ENCODE measurements around the gene ANKMY1. TPM values are rescaled to one million over a fixed set of nuclear protein-coding genes. Genes with fewer than 3 reads are reported as not detected.
A peak's percentile ranks its signal among the peaks of the same experiment; 100 is the strongest.

Gene ANKMY1
- polyA plus RNA-seq, 2 of the 4 experiments (the other 2 are of a cell fraction): 10.6 to 16.5 TPM

GRCh38 chr2:240589850-240590525, 32.2 kb upstream of the ANKMY1 start:
- no peak overlapping the region for H3K4me3 ChIP-seq
- FAIRE-seq (no peak), DNase-seq (ENCODE audit: low read depth in 1 of 2, low spot score in 1 of 2) (no peak), ATAC-seq (no peak)
- peaks cover 16% of the 10 kb centered on the region for H3K4me1 ChIP-seq
- H3K27ac ChIP-seq: no peak overlapping the region
- H3K4me2 ChIP-seq: no peak overlapping the region
- ChIA-PET POLR2A (no interaction called here), CTCF (interaction anchor here (1.0 to 3.1 kb wide), 3 partner anchors 14 to 24 kb away, joined by 3 to 14 read pairs (median 4); partner anchors contain the start of gene RNPEPL1)
- no peaks in the 10 kb centered on the region for H3K9me3 ChIP-seq
- 85% methylated on average over 14 of the region's 16 CpGs for WGBS (ENCODE audit: missing lambda C conversion rate)
- TF ChIP-seq CHD4 (IDR thresholded peaks at IDR 0.05; ENCODE audit: borderline replicate concordance): no peak
- no peak for TF ChIP-seq EHMT2 (IDR thresholded peaks at IDR 0.05; ENCODE audit: low read depth)

DNA sequence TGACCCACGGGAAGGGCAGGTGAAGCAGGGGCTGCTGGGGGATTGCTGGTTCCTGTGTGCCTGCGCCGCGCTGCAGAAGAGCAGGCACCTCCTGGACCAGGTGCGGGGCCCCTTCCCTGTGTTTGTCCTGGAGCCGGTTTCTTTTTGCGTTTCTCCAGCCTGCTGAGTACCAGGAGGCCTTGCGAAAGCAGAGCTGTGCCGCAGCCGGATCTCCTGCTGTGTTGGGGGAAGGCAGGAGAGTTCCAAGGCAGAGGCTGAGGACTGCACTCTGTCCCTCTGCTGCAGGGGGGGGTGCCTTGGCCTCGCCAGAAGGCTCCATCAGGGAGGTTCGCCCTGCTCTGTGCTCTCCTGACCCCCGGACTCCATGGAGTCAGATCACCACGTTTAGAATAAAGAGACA, 31.6 kb upstream of the ANKMY1 start:
- Histone ChIP-seq H3K4me1 (peaks cover 22% of the 10 kb centered on the region), H3K9me3 (no peaks in the 10 kb centered on the region), H3K27ac (no peak overlapping the region), H3K4me2 (no peak overlapping the region), H3K4me3 (no peak overlapping the region)
- ChIA-PET POLR2A (no interaction called here), CTCF (interaction anchor here (1.7 to 3.1 kb wide), 2 partner anchors 15 to 23 kb away, joined by 3 to 14 read pairs; no protein-coding TSS in a partner anchor)
- DNase-seq (ENCODE audit: low read depth in 1 of 2, low spot score in 1 of 2): no peak
- TF ChIP-seq FOSB (CRISPR knock-in tag; IDR thresholded peaks at IDR 0.05): no peak
- TF ChIP-seq RFX5 (IDR thresholded peaks at IDR 0.05): no peak
- TF ChIP-seq ZSCAN20 (CRISPR knock-in tag; IDR thresholded peaks at IDR 0.05): no peak
- no peak for TF ChIP-seq KDM5A (IDR thresholded peaks at IDR 0.05)
- TF ChIP-seq NFE2L2 (conservative IDR thresholded peaks at IDR 0.05; ENCODE audit: low read length): no peak
- TF ChIP-seq EHMT2 (IDR thresholded peaks at IDR 0.05; ENCODE audit: low read depth): no peak
- TF ChIP-seq CBX2 (IDR thresholded peaks at IDR 0.05; ENCODE audit: borderline replicate concordance, low read depth): no peak
- no peak for TF ChIP-seq MAFK (IDR thresholded peaks at IDR 0.05; ENCODE audit: partially characterized antibody)
- no peak for TF ChIP-seq RCOR1 (IDR thresholded peaks at IDR 0.05; ENCODE audit: low read depth, low read length)
- no peak for FAIRE-seq
- 83% methylated on average over 10 of the region's 14 CpGs for WGBS (ENCODE audit: missing lambda C conversion rate)
- ATAC-seq: no peak

DNA sequence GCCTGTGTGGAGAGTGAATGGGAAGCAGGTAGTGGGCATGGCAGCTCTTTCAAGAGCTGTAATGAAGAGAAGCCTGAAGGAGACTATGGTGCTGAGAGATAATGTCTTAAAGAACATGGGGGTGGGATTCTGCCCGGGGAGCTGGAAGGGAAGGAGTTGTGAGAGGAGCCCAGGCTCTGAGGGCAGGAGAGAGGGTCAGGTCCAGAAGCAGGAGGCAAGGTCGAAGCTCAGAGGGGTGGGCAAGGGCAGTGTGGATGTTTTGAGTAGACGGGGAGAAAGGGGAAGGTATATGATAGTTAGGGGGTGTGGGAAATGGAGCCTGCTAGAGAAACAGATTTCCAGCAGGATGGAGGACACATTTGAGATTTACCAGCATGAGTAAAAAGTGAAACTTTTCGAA, 30.9 kb upstream of the ANKMY1 start:
- H3K9me3 ChIP-seq: no peaks in the 10 kb centered on the region
- no peak for DNase-seq (ENCODE audit: low read depth in 1 of 2, low spot score in 1 of 2)
- POLR2A ChIA-PET: no interaction called here
- no peak overlapping the region for H3K4me3 ChIP-seq
- TF ChIP-seq, protein P1, sequence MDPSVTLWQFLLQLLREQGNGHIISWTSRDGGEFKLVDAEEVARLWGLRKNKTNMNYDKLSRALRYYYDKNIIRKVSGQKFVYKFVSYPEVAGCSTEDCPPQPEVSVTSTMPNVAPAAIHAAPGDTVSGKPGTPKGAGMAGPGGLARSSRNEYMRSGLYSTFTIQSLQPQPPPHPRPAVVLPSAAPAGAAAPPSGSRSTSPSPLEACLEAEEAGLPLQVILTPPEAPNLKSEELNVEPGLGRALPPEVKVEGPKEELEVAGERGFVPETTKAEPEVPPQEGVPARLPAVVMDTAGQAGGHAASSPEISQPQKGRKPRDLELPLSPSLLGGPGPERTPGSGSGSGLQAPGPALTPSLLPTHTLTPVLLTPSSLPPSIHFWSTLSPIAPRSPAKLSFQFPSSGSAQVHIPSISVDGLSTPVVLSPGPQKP (IDR thresholded peaks at IDR 0.05; ENCODE audit: low read depth, low read length): no peak
- no peak for TF ChIP-seq ZSCAN20 (CRISPR knock-in tag; IDR thresholded peaks at IDR 0.05)
- no peak for TF ChIP-seq RAD21 (conservative IDR thresholded peaks at IDR 0.05 in 1 of 2, IDR thresholded peaks at IDR 0.05 in 1 of 2)
- TF ChIP-seq, protein P2, sequence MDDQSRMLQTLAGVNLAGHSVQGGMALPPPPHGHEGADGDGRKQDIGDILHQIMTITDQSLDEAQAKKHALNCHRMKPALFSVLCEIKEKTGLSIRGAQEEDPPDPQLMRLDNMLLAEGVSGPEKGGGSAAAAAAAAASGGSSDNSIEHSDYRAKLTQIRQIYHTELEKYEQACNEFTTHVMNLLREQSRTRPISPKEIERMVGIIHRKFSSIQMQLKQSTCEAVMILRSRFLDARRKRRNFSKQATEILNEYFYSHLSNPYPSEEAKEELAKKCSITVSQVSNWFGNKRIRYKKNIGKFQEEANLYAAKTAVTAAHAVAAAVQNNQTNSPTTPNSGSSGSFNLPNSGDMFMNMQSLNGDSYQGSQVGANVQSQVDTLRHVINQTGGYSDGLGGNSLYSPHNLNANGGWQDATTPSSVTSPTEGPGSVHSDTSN (IDR thresholded peaks at IDR 0.05): no peak
- no peak for FAIRE-seq
- ATAC-seq: no peak
- H3K27ac ChIP-seq: no peak overlapping the region
- H3K4me1 ChIP-seq: peaks cover 23% of the 10 kb centered on the region
- CTCF ChIA-PET: interaction anchor here (0.8 to 3.1 kb wide), 4 partner anchors 9 to 263 kb away, joined by 3 to 14 read pairs (median 3); no protein-coding TSS in a partner anchor
- H3K4me2 ChIP-seq: peak overlapping the region; percentile 99; the same call in 2 of the 3 replicates
- WGBS (ENCODE audit: missing lambda C conversion rate): 88% methylated on average over 4 of the region's 4 CpGs

- no peaks in the 10 kb centered on the region for H3K9me3 ChIP-seq
- no peak for ATAC-seq
- ChIA-PET POLR2A (interaction anchor here (1.1 kb wide), 1 partner anchor 22 kb away, joined by 4 read pairs; no protein-coding TSS in a partner anchor), CTCF (interaction anchor here (0.8 to 3.9 kb wide), 5 partner anchors 9 to 263 kb away, joined by 3 to 35 read pairs (median 3); no protein-coding TSS in a partner anchor)
- H3K4me2 ChIP-seq: peak overlapping the region; percentile 99
- 92% methylated on average over 10 of the region's 10 CpGs for WGBS (ENCODE audit: missing lambda C conversion rate)
- no peak overlapping the region for H3K27ac ChIP-seq
- H3K4me1 ChIP-seq: peaks cover 23% of the 10 kb centered on the region
- DNase-seq (ENCODE audit: low read depth in 1 of 2, low spot score in 1 of 2): no peak
- FAIRE-seq: no peak
- H3K4me3 ChIP-seq: peak overlapping the region; percentile 82
- TF ChIP-seq CBX2 (IDR thresholded peaks at IDR 0.05; ENCODE audit: borderline replicate concordance, low read depth) (no peak), JUNB (IDR thresholded peaks at IDR 0.05) (no peak), MYC (IDR thresholded peaks at IDR 0.05; ENCODE audit: borderline replicate concordance, low read length) (no peak), POLR2A (IDR thresholded peaks at IDR 0.05; ENCODE audit: low read length) (no peak), FOSB (CRISPR knock-in tag; IDR thresholded peaks at IDR 0.05) (no peak), RFX5 (IDR thresholded peaks at IDR 0.05) (no peak), FOSL2 (IDR thresholded peaks at IDR 0.05) (no peak), FOSL2 (CRISPR knock-in tag; IDR thresholded peaks at IDR 0.05) (no peak), EP300 (IDR thresholded peaks at IDR 0.05) (no peak)
- TF ChIP-seq, protein P3, sequence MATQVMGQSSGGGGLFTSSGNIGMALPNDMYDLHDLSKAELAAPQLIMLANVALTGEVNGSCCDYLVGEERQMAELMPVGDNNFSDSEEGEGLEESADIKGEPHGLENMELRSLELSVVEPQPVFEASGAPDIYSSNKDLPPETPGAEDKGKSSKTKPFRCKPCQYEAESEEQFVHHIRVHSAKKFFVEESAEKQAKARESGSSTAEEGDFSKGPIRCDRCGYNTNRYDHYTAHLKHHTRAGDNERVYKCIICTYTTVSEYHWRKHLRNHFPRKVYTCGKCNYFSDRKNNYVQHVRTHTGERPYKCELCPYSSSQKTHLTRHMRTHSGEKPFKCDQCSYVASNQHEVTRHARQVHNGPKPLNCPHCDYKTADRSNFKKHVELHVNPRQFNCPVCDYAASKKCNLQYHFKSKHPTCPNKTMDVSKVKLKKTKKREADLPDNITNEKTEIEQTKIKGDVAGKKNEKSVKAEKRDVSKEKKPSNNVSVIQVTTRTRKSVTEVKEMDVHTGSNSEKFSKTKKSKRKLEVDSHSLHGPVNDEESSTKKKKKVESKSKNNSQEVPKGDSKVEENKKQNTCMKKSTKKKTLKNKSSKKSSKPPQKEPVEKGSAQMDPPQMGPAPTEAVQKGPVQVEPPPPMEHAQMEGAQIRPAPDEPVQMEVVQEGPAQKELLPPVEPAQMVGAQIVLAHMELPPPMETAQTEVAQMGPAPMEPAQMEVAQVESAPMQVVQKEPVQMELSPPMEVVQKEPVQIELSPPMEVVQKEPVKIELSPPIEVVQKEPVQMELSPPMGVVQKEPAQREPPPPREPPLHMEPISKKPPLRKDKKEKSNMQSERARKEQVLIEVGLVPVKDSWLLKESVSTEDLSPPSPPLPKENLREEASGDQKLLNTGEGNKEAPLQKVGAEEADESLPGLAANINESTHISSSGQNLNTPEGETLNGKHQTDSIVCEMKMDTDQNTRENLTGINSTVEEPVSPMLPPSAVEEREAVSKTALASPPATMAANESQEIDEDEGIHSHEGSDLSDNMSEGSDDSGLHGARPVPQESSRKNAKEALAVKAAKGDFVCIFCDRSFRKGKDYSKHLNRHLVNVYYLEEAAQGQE (IDR thresholded peaks at IDR 0.05): no peak
- TF ChIP-seq, protein P4, sequence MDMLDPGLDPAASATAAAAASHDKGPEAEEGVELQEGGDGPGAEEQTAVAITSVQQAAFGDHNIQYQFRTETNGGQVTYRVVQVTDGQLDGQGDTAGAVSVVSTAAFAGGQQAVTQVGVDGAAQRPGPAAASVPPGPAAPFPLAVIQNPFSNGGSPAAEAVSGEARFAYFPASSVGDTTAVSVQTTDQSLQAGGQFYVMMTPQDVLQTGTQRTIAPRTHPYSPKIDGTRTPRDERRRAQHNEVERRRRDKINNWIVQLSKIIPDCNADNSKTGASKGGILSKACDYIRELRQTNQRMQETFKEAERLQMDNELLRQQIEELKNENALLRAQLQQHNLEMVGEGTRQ (IDR thresholded peaks at IDR 0.05): no peak
- TF ChIP-seq, protein P5, sequence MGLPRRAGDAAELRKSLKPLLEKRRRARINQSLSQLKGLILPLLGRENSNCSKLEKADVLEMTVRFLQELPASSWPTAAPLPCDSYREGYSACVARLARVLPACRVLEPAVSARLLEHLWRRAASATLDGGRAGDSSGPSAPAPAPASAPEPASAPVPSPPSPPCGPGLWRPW (IDR thresholded peaks at IDR 0.05): no peak
Observed at GRCh38 chr2:240588006-240588655, 30.3 kb upstream of the ANKMY1 start.
